H54 (cell line): ENCODE data around the gene URAD.

Experiments used
- DNase-seq: peaks from one replicate; pipeline ENCODE4 v3.0.0; 2011; ENCODE audit warnings: low spot score, mixed read lengths; ENCODE audit not compliant: insufficient read length
- FAIRE-seq: peaks from 3 replicates; lab custom pipeline; 2011; peaks lifted over from hg19 to GRCh38; lab: Jason Lieb, UNC
- POLR2A ChIP-seq: IDR thresholded peaks from 2 replicates; pipeline ENCODE4 v1.6.1; 2011; ENCODE audit warnings: low read depth, mild to moderate bottlenecking, low read length

URAD gene

DNA sequence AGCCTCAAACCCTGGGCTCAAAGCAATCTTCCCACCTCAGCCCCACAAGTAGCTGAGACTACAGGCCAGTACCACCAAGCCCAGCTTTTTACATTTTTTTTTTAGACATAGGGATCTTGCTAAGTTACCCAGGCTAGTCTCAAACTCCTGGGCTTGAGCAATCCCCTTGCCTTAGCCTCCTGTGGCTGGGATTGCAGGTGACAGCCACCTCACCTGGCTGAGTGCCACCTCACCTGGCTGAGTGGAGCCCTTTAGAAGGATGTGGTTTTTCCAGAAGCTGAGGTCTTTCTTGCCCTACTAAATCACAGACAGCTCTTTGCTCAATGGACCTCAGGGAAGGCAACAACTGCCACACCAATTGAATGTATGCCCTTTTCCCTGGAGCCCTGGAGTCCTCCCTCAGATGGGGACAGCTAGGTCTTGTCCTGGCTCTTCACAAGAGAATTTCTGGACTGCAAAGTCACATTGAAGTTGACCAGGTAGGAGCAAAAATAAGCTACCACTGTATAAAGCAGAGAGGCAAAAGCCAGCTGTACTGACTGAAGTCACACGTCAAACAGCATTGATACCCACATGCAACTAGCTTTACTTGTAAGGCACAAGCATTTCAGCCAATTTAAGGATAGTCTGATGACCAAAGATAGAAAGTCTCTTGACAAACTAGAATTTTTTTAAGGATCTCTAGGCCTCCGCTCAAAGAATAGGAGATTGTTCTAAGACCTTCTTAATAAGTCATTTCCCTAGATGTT lies 54.7 kb downstream of the URAD start:
- DNase-seq (no peak), FAIRE-seq (no peak)
- TF ChIP-seq POLR2A = no peak

DNA sequence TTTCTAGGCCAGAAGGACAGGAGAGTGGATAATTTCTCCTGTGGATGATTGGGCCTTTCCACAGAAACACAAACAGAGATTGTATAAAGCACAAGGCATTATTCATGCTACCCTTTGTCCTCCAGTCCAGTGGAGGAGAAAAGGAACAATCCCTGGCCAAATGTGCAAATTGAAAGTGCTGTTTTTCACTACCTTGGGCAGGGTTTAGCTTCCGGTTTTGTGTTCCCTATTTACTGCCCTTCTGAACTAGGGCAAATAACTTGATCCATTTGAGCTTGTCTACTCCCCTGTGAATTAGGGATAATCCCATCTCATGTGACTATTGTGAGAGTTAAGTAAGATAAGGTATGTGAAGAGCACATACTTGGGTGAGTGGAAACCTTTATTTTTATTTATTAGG lies 55.4 kb downstream of the URAD start:
- no peak for FAIRE-seq
- no peak for DNase-seq
- no peak for TF ChIP-seq POLR2A

DNA sequence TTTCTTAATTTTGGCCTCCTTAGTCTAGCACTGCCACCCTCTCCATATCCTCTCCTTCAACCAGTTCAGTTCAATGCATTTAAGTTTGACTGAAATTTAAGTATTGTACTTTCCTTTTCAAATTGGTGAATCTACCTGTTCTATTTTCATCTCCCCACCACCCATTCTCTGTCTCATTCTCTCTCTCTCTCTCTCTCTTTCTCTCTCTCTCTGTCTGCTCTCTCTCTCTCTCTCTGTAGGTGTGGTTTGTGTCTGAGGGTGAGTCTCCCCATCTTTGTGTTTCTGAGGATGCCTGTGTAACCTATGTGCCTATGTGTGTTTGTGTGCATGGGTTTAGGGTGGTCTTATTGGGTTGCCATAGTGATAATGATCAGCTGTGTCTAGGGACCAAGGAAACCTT lies 58.6 kb downstream of the URAD start:
- FAIRE-seq (no peak), DNase-seq (no peak)
- no peak for TF ChIP-seq POLR2A

DNA sequence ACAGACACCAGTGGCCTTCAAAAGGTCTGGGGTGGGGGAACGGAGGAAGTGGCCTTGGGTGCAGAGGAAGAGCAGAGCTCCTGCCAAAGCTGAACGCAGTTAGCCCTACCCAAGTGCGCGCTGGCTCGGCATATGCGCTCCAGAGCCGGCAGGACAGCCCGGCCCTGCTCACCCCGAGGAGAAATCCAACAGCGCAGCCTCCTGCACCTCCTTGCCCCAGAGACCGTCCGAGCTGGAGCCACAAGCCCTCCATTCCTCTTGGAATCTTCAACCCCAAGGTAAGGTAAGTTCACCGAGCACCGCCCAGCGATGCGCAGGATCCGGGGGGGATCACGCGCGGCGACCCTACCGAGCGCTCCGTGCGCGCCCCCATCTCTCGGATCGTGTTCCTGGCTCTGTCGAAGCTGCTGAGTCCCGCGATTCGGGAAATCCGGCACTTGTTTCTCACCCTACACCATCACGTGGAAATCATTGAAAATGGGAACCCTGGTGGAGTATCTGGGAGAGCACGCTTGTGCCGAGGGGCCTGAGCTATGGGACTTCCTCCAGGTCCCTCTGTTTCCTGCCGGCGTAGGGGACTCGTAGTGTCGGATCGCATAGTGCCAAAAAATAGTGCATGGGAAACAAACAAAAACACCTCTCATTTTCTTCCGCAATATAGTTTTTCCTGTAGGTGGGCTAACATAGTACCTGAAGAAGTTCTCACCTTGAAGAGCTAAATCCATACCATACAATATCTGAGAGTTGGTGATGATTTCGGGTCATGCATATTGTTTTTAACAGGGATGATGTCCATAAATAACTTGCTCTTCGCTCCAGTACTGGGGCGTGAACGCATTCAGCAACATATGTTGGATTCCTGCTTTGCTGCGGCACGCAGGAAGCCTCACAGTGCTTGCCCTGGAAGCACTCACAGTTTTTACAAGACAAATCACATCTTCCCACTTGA lies 59.4 kb downstream of the URAD start:
- FAIRE-seq = no peak
- no peak for DNase-seq
- no peak for TF ChIP-seq POLR2A

DNA sequence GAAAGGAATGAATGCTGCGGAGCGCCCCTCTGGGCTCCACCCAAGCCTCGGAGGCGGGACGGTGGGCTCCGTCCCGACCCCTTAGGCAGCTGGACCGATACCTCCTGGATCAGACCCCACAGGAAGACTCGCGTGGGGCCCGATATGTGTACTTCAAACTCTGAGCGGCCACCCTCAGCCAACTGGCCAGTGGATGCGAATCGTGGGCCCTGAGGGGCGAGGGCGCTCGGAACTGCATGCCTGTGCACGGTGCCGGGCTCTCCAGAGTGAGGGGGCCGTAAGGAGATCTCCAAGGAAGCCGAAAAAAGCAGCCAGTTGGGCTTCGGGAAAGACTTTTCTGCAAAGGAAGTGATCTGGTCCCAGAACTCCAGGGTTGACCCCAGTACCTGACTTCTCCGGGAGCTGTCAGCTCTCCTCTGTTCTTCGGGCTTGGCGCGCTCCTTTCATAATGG lies 60.1 kb downstream of the URAD start:
- FAIRE-seq = no peak
- DNase-seq = no peak
- no peak for TF ChIP-seq POLR2A
